SHP77 treated with DMSO at 0.1 percent for 48 hours (cell line): ENCODE data around the gene IL1R1.

Source experiments
- DNase-seq: peaks from one replicate; lab custom pipeline; 2025; lab: John Stamatoyannopoulos, UW

The IL1R1 gene

DNA sequence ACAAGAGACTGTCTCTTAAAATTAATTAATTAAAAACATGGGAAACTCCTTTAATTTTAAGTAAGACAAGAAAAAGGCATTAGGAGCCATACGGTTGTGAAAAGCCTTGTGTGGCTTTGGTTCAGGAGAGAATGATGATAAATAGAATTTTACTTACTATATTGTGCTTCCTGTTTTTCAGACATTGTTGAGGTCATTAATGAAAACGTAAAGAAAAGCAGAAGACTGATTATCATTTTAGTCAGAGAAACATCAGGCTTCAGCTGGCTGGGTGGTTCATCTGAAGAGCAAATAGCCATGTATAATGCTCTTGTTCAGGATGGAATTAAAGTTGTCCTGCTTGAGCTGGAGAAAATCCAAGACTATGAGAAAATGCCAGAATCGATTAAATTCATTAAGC is 33.6 kb downstream of the IL1R1 start:
- DNase-seq = no peak

DNA sequence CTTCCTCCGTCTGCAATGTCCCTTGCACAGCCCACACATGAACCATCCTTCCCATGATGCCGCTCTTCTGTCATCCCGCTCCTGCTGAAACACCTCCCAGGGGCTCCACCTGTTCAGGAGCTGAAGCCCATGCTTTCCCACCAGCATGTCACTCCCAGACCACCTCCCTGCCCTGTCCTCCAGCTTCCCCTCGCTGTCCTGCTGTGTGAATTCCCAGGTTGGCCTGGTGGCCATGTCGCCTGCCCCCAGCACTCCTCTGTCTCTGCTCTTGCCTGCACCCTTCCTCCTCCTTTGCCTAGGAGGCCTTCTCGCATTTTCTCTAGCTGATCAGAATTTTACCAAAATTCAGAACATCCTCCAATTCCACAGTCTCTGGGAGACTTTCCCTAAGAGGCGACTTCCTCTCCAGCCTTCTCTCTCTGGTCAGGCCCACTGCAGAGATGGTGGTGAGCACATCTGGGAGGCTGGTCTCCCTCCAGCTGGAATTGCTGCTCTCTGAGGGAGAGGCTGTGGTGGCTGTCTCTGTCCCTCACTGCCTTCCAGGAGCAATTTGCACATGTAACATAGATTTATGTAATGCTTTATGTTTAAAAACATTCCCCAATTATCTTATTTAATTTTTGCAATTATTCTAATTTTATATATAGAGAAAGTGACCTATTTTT is 35.4 kb downstream of the IL1R1 start:
- DNase-seq = no peak

DNA sequence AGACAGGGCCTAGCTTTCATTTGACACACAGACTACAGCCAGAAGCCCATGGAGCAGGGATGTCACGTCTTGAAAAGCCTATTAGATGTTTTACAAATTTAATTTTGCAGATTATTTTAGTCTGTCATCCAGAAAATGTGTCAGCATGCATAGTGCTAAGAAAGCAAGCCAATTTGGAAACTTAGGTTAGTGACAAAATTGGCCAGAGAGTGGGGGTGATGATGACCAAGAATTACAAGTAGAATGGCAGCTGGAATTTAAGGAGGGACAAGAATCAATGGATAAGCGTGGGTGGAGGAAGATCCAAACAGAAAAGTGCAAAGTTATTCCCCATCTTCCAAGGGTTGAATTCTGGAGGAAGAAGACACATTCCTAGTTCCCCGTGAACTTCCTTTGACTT is 36.5 kb downstream of the IL1R1 start:
- DNase-seq = no peak

DNA sequence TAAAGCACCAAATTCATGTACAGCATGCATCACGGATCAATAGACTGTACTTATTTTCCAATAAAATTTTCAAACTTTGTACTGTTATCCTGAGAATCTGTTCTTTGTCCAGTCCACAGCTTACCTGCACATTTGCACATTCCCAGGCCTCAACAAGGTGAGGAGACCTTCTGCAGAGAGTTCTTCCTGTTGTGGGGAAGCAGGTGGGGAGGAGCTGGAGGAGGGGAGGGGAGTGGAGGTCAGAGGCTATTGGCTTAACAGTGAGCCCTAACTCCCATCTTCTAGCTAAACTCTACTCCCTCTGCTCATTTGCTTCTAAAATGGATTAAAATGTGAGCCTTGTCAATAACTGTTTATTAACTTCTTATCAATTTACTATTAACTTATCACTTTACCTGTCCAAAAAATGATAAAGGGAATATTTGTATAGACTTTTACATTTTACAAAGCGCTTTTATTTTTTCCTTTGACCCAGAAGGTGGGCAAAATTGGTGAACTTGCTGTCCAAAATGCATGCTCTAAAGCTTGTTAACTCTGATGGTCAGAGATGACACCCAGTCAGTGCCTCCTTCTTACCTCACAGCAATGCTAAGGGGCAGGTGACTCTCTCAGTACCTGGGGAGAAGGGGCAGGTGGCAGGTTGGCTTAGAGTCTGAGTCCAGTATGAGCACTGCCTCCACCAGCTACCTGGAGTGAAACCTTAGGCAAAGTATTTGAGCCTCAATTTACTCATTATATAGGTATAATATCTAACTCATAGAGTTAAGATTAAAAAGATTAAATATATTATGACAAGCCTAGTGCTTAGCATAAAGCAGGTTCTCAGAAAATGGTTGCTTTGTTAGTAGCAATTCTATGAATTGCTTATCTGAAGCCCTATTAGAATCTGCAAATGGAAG is 37.5 kb downstream of the IL1R1 start:
- no peak for DNase-seq

DNA sequence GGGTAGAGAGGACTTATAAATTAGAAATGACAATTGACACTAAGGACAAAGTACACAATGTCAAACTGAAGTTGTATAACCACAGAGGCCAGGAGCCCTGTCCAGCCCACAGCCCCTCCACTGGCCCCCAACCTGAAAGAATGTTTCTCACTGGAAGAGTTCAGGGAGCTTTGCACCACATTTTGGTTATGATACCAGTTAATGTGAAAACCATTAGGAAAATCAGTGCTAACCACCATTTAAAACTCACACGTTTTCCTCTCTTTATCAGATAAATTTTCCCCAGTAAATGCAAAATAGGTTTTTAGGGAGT is 38.1 kb downstream of the IL1R1 start:
- no peak for DNase-seq

DNA sequence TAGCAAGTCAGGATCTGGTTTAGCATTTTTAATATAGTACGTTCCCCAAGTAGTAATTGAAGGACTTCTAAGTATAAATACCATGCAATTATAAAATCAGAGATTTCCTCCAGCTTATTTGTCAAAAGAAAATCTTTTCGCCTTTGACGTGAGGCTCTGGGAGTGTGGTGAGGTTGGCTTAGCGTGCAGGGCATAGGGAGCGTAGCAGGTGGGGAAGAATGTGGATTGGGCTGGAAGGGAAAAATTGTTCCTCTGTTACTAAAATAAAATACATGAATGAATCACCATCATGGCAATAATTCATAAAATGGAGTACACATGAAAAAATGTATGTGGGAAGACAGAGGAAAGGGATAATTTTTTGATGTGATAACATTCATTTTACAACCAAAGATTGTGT is 38.8 kb downstream of the IL1R1 start:
- no peak for DNase-seq

DNA sequence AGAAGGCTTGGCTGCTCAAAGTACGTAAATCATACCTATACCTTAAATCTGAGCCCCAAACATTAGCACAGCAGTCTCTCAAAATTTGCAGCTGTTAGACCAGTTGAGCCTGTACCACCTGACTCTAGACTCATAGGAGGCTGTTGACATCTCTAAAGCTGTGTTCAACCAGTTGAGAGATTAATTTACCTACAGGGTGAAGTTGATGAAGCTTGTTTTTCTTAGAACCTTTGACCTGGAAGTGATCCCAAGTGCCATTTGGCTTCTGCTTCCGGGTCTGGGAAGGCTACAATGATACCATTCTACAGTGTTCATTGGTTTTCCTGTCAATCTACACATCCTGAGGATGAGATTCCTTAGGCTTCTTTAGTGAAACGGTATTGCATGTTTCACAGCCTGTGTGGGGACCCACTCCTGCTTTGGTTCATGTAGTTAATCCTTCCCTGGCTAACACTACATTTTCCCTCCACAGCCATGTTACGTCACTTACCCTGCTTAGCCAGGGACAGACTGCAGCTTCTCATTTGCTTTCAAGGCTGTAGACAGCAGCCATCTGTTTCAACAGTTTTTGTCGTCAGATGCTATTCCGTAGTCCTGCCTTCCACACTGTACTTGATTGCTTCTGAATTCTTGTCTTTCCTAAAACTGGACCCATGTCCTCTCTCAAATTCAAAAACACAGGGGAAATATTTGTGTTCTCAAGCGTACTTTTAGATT is 39.5 kb downstream of the IL1R1 start:
- no peak for DNase-seq

DNA sequence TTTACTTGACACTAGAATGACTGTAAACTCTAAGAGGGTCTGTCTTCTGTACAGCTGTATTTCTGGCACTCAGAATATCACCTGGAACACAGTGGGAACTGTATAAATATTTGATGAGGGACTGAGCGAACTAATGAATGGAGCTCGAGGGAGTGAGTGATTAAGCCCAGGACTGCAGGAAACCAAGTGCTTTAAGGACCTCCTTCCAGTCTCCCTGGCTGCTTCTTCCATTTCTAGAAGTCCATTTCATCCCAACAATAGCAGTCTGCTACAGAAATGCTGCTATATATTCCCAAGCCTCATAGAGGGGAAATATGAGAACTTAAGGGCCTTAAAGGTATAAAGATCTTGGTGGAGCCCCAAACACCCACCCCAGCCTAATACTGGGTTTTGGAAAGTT is 41.5 kb downstream of the IL1R1 start:
- DNase-seq = no peak

DNA sequence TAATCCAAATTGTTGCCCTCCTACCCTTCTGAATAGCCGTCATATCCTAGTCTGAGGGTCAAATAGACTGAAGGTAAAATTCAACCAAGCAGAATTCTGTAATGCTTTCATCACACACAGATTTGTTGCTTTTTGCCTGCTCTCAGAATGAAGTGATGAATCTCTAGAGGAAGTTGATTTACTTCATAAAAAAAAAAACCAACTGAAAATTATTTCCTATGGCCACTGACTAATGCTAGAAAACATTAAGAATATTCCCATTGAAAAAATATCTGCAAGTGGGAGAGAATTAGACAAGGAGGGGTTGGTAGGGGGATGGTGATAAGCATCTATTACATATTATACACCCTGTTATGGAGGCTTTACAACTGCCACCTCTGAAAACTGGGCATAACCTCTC is 42.0 kb downstream of the IL1R1 start:
- no peak for DNase-seq

DNA sequence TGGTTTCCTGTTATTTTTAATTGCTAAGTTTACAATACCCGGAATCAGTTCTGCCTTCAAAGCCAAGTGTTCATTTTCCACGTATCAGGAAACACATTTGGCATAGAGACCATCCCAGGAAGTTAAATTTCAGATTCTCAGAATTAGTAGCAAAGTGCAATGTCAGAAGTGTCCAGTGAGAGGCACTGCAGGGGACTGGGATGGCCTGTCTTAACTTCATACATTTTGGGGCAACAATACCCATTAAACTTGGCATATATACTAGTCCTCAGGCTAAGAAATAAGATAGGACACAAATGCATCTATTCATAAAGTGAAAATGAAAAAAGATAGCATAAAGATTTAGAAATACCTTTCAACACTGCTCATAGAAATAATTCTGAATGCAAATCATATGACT is 42.8 kb downstream of the IL1R1 start:
- DNase-seq = no peak

DNA sequence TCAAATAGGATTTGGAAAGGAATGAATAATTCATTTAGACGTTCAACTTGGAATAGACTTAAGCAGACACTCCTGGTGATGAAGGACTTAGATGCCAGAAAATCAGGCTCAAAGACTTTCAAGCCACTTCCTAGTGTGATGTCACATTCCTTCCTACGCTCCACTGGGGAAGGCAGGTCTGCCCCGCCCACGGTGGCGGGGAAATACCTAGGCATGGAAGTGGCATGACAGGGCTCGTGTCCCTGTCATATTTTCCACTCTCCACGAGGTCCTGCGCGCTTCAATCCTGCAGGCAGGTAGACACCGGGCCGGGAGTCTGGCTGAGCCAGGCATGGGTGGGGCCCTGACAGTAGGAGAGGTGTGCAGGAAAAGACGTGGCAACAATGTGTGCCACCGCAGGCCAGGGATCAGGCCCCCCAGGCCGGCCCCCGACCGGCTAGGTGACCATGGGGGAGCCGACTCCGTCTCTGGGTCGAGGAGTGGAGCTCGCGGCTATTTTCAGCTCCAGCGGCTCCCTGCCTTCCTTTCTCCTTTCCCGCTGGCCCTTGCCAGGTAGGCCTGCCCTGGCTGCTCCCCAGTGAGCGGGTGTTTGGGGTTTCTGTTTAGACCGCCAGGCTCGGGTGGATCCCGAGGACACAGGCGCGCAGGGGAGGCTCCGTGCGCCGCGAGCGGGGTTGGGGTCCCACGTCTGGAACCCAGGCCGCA is 44.4 kb downstream of the IL1R1 start, which contains the start of gene IL1RL2:
TSS of gene IL1RL2 (plus strand) at position 233 of the 705 bp plus-strand sequence. CDS start 845 bp downstream, outside the sequence.
- no peak for DNase-seq

DNA sequence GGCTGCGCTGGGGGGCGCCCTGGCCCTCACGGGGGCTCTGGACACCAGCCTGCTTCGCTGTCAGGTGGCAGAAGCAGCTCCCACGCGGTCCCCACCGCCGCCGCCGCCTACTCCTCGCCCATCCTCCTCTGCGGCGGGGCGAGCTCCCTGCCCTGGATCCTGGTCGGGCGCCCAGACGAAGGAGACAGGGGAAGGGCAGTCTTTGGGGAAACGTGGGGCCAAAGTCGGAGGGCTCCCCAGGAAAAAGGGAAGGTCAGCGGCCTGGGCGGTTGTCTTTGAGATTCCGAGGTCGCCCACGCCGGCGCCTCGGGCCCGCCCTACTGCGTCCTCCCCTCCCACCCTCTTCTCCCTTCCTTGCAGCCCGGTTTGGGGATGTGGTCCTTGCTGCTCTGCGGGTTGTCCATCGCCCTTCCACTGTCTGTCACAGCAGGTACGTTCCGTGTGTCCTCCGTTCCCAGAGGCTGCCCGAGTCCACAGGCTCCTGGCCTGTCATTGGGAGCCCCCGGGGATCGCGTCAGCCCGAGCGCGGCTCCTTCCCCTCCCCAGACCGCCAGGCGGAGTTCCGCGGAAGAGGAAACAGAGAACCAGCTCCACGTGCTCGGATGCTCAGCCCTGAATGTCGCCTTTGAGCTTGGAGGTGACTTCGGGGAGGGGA is 45.1 kb downstream of the IL1R1 start:
- DNase-seq = no peak

DNA sequence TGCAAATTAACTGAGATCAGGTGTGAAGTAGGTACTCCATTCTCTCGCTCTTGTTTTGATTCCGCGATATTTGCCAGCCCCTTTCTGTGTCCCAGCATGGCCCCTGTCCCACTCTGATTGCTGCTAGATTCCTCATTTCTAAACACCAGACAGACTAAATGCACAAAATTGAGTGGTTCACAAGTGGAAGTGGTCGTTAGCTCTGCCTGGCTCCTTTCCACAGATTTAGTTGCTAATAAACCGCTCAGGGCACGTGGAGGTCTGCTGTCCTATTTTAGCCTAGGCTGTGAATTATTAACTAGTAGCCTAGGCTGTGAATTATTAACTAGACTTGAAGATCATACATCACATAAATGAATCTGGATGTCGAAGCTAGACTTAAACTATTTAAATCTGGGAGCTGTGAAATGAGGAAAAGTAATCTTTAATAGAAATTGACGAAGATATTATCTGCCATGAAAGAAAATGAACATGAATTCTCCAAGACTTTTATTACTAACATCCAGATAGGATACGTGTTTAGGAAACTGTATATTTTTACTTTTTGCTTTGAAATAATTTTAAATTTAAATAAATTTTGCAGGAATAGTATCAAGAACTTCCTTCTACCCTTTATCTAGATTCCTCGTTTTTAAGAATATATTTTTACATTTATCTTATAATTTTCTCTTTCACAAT is 48.0 kb downstream of the IL1R1 start:
- no peak for DNase-seq

DNA sequence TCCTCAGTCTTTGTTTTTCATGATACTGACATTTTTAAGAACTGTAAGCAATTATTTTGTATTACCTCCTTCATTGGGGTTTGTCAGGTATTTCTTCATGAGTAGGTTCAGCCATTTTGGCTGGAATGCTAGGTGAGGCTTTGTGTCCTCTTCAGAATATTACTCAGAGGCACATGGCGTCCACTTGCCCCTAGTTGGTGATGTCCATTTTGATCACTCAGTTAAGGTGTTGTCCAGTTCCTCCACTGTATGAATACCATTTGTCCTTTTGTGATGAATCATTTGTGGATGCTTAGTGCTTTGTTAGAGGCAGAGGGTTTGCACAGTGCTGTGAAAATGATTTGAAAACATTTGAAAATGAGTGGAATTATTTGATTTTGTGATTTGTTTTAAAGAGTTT is 49.0 kb downstream of the IL1R1 start:
- no peak for DNase-seq

DNA sequence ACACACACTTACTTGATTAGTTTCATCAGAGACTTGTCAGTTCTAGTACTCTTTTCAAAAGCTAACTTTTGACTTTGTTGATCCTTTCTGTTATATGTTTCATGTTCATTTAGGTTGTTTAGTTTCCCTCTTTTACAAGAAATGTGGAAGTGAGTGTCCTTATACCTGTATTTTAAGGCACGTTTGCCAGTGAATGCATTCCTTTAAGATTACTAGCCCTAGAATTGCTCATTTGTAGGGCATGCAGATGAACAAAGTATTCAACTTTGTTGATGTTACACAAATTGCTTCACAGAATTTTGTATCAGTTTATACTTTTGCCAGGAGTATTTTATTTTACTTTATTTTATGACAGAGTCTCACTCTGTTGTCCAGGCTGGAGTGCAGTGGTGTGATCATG is 50.5 kb downstream of the IL1R1 start:
- no peak for DNase-seq

DNA sequence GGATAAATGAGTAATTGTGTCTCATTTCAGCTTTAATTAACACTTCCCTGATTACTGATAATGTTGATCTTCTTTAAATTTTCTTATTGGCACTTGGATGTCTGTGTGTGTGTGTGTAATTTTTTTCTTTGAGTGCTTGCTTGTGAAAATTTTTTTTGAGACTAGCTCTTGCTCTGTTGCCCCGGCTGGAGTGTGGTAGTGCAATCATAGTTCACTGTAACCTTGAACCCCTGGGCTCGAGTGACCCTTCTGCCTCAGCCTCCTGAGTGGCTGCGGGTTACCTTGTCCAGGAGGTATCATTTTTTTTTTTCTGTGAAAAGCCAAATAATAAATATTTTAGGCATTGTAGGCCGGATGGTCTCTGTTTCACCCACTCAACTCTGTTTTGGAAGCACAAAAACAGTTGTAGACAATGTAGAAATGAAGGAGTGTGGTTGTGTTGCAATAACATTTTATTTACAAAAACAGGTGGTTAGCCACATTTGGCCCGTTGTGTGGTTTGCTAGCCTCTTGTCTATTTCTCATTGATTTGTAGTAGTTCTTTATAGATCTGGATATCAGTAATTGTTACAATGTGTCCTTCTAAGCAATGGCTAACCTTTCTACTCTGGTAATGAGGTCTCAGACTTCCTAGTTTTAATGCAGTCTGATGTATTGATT is 52.2 kb downstream of the IL1R1 start:
- no peak for DNase-seq

DNA sequence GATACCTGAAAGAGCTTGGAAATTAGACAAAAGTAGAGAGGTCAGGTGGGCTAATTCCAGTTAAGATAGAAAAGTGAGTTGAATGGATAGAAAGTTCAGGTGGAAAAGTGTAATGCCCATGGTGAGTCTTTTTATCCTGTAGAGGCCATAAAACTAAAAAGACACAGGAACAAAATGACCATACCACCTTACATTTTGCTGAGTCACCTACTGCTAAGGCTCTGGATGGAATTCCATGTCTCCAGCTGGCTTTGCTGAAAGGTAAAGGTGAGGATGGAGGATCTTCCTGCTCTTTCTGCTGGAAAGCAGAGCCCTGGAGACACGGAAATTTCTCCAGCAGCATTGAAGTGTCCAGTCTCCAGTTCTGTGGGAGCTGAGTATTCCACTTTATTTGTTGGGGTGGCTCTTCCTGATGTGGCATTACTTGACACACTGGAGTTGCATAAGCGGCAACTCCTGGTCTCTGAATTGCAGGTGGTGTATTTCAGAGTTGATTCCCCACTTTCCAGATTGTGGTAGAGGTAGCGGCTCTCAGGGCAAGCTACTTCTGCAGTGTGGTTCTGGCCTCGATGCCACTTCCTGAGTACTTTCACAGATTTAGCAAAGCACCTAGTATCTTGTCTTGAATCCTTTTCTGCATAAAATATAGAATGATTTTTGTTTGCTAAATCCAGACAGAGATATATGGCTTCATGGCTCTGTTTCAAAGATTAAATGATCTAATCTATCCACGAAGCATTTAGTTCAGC is 55.0 kb downstream of the IL1R1 start:
- DNase-seq = no peak

DNA sequence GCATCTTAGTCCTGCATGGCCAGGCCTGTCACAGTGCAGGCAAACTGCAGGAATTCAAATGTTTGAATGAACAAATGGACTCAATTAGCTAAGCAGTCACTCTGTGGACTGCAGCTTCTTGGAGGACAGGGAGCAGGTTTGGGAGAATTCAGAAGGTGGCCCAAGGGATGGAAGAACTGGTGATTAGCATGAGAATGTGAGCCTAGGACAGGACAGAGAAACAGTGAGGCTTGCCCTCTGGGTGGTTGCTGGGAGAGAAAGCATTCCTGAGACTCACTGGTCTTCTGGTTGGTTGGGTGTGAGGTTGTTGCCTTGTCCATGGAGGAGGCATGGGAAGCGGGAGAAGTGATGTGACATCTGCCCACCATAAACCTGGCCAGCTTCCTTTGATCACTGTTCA is 58.0 kb downstream of the IL1R1 start:
- no peak for DNase-seq

DNA sequence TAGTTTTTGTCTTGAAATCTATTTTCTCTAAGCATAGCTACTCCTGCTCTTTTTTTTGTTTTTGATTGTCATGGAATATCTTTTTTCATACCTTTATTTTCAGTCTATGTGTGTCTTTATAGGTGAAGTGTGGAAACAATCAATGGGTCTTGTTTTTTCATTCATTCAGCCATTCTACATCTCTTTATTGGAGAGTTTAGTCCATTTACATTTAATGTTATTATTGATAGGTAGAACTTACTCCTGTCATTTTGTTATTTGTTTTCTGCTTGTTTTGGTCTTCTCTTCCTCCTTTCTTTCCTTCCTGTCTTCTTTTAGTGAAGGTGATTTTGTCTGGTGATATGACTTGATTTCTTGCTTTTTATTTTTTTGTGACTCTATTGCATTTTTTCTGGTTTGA is 62.1 kb downstream of the IL1R1 start:
- no peak for DNase-seq
